ENCODE measurements around the gene NCOR2.

The NCOR2 gene

DNA sequence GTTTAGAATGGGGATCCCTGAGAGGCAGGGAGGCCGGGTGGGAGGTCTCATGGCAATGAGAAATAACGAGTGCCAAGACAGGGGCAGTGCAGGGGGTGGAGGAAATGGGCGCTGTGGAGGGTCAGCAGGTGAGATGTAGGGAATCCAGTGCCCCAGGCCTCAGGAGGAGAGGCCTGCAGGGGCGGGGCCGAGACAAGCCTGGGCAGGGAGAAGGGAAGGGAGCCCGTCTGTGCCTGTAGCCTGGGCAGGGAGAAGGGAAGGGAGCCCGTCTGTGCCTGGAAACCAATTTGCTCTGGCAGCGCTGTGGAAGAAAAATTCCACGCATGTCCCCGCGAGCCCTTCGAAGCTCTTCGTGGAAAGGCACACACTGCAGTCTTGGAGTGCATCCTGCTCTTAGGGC lies 10.6 kb upstream of the NCOR2 start:
- H3K36me3 ChIP-seq (replicated peaks), result no peaks in the 10 kb centered on the region
- H3K27me3 ChIP-seq (ENCODE audit: low read depth), result no peaks in the 10 kb centered on the region
- no peaks in the 10 kb centered on the region for H3K4me1 ChIP-seq
- DNase-seq (ENCODE audit: low spot score in 2 of 2), result no peak
- no peaks in the 10 kb centered on the region for H3K9me3 ChIP-seq
- in situ Hi-C loops (cut with MboI; ENCODE audit: low sequenced_read_pairs), result no loop called here
- H3K4me3 ChIP-seq, result no peak overlapping the region

DNA sequence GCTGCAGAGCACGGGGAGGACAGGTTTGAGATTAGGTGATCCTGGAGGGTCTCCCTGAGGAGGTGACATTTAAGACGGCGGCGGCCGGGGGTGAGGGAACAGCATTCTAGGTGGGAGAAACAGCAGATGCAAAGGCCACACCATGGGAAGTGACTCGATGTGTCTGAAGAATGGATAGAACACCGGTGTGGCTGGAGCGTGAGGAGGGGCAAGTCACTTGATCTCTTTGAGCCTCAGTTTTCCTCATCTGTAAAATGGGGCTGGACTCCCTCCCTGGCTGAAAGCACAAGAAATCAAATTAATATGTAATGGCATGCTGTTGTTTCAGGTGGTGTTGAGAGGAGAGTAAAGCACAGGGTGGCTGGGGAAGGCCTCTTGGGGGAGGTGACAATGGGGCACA lies 10.0 kb upstream of the NCOR2 start:
- H3K36me3 ChIP-seq (replicated peaks), result no peaks in the 10 kb centered on the region
- in situ Hi-C loops (cut with MboI; ENCODE audit: low sequenced_read_pairs), result no loop called here
- H3K9me3 ChIP-seq, result no peaks in the 10 kb centered on the region
- H3K4me1 ChIP-seq, result no peaks in the 10 kb centered on the region
- no peak overlapping the region for H3K4me3 ChIP-seq
- no peaks in the 10 kb centered on the region for H3K27me3 ChIP-seq (ENCODE audit: low read depth)
- DNase-seq (ENCODE audit: low spot score in 2 of 2), result no peak

DNA sequence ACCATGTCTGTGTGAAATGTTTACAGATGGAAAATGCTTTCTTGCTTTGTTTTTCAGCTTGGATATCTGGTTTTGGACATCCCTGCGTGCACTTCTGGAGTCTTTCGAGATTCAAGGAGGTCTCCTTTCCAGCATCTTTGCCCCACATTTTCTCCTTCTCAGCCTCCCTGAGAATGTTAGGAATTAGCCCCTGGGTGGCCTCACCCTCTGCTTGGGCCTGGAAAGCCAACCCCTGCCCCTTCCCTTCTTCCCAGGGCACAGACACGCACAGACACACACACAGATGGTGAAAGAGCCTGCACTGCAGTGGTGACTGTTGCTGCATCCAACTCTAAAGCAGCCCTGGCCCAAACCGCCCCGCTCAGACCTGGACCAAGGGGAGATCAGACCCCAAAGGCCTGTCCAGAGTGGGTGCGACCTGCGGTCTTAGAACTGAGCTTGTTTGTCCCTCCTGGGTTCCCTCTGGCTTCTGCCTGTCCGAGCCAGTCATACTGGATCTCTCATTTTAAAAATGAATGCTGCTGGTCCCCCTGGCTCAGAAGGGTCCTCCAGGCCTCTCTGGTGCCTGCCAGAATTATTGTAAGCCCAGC lies 8.7 kb upstream of the NCOR2 start:
- H3K4me1 ChIP-seq, result no peaks in the 10 kb centered on the region
- H3K9me3 ChIP-seq, result no peaks in the 10 kb centered on the region
- in situ Hi-C loops (cut with MboI; ENCODE audit: low sequenced_read_pairs), result no loop called here
- H3K36me3 ChIP-seq (replicated peaks), result no peaks in the 10 kb centered on the region
- no peak for DNase-seq (ENCODE audit: low spot score in 2 of 2)
- no peaks in the 10 kb centered on the region for H3K27me3 ChIP-seq (ENCODE audit: low read depth)
- H3K4me3 ChIP-seq, result no peak overlapping the region

DNA sequence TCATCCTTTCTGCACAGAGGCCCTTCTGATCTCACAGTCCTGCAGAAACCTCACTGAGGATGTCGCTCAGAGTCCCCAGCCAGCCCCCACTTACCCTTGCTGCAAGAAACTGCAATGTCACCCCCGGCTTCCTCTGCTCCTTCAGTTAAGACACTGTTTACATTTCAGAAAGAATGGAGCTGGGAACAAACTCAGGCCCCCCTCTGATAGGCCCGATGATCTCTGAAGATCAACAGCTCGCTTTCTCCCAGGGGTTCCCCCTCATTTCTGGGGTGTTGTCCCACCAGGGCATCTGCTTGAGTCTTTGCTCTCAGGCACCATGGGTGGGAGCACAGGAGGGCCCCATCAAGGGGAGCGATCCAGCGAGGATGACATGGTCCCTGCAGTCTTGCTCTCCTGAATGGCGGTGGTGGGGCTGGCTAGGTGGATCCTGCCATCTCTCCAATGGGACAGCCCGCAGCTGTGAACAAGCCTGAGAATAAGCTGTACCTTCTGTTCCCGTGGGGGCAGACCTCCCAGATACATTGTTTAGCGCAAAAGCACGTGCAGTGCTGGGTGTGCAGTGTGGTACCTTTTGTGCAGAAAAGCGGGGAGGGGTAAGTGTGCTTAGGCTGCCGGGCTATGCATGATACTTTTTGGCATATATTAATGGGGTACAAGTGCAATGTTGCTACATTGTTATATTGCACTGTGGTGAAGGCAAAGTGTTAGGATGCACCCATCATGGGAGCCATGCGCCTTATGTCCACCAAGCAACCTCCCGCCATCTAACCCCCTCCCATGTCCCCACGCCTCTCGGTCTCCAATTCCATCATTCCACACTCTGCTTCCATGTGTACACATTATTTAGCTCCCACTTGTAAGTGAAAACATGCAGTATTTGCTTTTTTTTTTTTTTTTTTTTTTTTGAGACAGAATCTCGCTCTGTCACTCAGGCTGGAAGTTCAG lies 6.7 kb upstream of the NCOR2 start:
- Histone ChIP-seq H3K4me1 (no peaks in the 10 kb centered on the region), H3K9me3 (no peaks in the 10 kb centered on the region), H3K27me3 (ENCODE audit: low read depth) (no peaks in the 10 kb centered on the region), H3K36me3 (replicated peaks) (no peaks in the 10 kb centered on the region), H3K4me3 (no peak overlapping the region)
- DNase-seq (ENCODE audit: low spot score in 2 of 2), result no peak
- in situ Hi-C loops (cut with MboI; ENCODE audit: low sequenced_read_pairs), result no loop called here

DNA sequence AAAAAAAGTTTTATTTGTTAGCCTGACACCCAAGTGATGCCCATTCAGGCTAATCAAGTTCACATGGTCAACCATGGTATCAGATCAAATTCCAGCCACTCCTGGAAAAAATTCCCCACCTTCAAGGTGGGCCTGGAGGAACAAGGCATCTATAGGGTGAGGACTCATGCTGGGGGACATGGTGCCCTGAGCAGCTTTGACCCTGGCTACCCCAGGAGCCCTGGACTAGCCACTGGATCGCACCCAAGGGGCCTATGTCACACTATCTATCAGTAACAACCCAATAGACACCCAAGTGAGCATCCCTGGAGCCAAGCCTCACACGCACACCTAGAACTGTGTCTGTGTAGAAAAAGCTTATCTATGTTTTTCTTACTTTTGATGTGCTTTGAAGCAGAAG lies 4.1 kb upstream of the NCOR2 start:
- DNase-seq (ENCODE audit: low spot score in 2 of 2), result no peak
- no peaks in the 10 kb centered on the region for H3K36me3 ChIP-seq (replicated peaks)
- no peaks in the 10 kb centered on the region for H3K9me3 ChIP-seq
- H3K27me3 ChIP-seq (ENCODE audit: low read depth), result no peaks in the 10 kb centered on the region
- in situ Hi-C loops (cut with MboI; ENCODE audit: low sequenced_read_pairs), result no loop called here
- H3K4me3 ChIP-seq, result no peak overlapping the region
- H3K4me1 ChIP-seq, result peaks cover 5% of the 10 kb centered on the region

DNA sequence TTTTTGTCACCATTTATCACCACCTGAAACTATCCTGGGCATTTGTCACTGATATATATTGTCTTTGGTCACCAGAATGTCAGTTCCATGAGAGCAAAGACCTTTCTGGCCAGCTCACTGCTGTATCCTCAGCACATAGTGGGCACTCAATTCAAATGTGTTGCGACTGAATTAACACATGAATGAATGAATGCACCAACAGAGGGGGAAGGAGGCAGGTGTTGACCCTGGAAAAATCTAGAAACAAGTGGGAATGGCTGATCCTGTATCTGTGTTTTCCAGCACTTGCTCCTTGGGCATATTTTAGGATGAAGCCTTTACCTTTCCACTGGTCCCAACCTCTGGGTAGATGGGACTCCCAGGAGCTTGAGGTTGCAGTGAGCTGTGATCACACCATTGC lies 3.4 kb upstream of the NCOR2 start:
- in situ Hi-C loops (cut with MboI; ENCODE audit: low sequenced_read_pairs), result no loop called here
- Histone ChIP-seq H3K36me3 (replicated peaks) (no peaks in the 10 kb centered on the region), H3K9me3 (no peaks in the 10 kb centered on the region), H3K4me1 (peaks cover 5% of the 10 kb centered on the region), H3K4me3 (no peak overlapping the region), H3K27me3 (ENCODE audit: low read depth) (no peaks in the 10 kb centered on the region)
- no peak for DNase-seq (ENCODE audit: low spot score in 2 of 2)

DNA sequence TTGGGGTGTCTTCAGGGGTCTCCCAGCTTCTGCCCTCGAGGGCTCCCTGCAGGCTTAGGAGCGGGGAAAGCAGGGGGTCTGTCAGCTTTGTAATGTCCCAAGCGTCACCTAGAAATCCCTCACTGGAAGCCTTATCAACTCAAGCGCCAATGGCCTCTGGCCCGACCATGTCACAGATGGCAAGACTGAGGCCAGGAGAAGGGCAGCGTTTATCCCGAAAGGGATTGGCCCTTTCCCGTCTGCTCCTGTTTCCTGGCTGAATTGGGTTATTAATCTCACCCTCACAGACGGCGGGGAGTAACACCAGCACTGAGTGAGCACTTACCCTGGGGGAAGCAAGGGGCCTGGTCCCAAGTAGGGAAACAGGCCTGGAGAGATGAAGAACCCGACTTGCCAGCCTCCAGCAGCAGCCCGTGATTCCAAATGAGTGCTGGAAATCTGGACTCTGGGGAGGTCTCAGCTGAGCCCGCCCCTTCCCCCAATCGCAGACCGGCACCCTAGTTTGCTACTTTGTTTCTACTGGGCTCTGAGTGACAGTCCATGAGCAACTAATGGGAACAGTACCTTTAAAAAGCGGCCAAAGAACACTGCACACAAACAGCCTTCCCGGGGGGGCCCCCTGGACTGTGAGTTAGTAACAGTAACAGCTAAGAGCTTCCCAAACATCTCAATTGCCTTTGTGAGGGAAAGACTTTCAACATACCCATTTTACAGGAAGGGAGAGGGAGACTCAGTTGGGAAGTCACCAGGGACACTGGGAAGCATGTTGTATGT lies 2.1 kb upstream of the NCOR2 start:
- peaks cover 8% of the 10 kb centered on the region for H3K4me1 ChIP-seq
- in situ Hi-C loops (cut with MboI; ENCODE audit: low sequenced_read_pairs), result no loop called here
- H3K4me3 ChIP-seq, result no peak overlapping the region
- H3K36me3 ChIP-seq (replicated peaks), result no peaks in the 10 kb centered on the region
- H3K27me3 ChIP-seq (ENCODE audit: low read depth), result no peaks in the 10 kb centered on the region
- no peaks in the 10 kb centered on the region for H3K9me3 ChIP-seq
- no peak for DNase-seq (ENCODE audit: low spot score in 2 of 2)

DNA sequence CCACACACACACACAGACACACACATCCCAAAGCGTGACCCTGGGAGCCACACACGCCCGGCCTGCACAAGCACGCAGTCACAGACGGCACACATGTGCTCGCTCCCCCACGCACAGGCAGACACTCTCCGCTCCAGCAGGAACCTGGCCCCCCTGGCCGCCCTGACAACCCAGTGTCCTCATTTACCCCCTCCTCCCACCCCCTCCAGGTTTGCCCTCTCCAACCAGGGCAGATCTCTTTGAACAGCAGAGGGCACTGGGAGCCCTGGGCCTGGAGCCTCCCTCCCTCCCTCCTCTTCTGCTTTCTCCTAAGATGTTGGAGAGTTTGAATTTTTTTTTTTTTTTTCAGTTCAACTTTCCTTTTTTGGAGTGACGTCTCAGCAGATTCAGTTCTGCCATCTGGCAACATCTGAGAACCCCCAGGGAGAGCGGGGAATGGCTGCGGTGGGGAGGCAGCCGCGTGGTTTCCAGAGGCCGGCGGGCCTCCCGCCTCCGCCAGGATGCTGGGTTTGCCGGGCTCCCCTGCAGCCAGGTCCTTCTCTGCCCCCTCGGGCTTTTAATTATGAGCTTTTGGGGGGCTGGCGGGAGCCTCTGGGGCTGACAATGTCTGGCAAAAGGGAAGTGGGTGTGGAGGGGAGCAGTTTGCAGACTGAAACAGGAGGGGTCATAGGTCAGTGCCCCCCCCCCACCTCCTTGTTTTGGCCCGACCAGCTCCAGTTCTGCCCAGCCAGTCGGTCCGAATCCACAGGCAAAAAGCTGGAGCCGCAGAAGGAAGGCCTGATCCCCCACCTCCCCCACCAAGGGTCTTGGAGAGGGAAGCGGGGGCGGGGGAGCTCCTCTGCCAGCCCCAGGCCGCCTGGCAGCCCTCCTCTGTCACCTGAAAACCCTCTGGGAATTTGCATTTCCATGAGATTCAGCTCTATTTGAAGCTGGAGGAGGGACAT lies 1.3 kb upstream of the NCOR2 start:
- Histone ChIP-seq H3K9me3 (no peaks in the 10 kb centered on the region), H3K4me3 (no peak overlapping the region), H3K36me3 (replicated peaks) (no peaks in the 10 kb centered on the region), H3K27me3 (ENCODE audit: low read depth) (no peaks in the 10 kb centered on the region), H3K4me1 (peaks cover 14% of the 10 kb centered on the region)
- DNase-seq (ENCODE audit: low spot score in 2 of 2), result peak; percentile 21 to 51
- in situ Hi-C loops (cut with MboI; ENCODE audit: low sequenced_read_pairs), result no loop called here

DNA sequence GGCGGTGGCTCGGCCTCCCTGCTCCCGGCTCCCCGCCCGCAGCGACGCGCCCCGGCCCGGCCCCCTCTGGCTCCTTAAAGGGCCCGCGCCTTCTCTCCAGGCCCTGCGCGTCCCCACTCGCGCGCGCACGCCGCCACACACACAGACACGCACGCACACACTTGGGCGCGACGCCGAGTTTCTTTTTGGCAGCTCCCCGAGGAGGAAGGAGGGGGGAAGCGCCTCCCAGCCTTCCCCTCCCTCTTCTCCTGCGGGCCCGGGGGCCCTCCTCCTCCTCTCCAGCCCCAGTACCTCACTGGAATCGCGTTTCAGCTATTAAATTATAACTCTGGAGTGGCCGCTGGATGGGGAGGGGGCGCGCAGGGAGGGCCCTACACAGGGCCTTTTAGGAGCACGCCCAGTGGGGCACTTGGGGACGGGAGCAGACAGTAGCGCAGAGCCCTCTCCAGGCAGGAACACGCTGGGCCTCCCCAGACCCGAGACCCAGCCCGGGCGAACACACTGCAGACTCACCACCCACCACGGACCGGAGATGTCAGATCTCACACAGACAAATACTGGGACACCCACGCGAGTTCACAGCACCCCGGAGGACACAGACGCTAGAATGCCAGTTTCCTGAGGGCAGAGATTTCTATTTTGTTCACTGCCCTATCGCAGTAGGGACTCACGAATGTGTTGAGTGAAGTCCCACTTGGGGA lies 411 bp upstream of the NCOR2 start:
- peaks cover 14% of the 10 kb centered on the region for H3K4me1 ChIP-seq
- H3K36me3 ChIP-seq (replicated peaks), result no peaks in the 10 kb centered on the region
- H3K27me3 ChIP-seq (ENCODE audit: low read depth), result no peaks in the 10 kb centered on the region
- H3K4me3 ChIP-seq, result peak overlapping the region; percentile 39
- peak; percentile 79 to 88 for DNase-seq (ENCODE audit: low spot score in 2 of 2)
- H3K9me3 ChIP-seq, result no peaks in the 10 kb centered on the region
- in situ Hi-C loops (cut with MboI; ENCODE audit: low sequenced_read_pairs), result no loop called here

DNA sequence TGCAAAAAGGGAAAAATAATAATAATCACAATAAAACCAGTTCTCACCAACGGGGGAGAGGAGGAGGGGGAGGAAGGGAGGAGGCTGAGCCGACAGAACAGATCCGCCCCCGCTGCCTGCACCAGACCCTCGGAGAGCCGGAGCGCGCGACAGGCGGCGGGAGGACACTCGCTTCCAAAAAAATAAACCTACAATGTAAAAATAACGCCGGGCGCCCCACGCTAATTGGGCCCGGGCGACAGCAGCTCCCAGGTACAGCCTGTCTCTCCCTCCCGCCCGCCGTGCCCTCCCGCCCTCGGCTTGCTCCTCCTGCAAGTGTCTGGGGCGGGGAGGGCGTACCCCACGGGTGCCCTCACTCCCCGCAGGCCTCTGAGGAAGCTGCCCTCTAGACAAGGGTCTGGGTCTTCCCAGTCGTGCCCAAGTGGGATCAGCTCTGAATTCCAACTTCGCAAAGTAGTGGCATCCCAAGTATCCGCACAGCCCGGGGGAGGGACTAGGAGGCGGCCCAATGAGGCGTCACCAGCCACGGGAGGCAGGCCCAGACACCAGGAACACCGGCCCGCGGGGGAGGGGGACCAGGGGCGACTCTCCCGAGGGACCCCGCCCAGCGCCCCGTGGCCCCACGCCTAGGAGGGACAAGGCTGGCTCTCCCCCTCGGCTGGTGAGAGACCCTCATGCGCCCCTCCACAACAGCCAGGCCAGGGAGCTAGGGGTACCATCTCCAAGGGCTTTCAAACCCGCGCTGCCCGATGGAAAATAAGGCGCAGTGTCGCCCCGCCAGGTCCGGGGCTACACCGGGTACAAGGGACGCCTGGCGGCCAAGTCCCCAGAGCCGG lies 1.0 kb downstream of the NCOR2 start:
- Histone ChIP-seq H3K4me3 (peak overlapping the region; percentile 91), H3K36me3 (replicated peaks) (no peaks in the 10 kb centered on the region), H3K4me1 (peaks cover 24% of the 10 kb centered on the region), H3K27me3 (ENCODE audit: low read depth) (no peaks in the 10 kb centered on the region), H3K9me3 (no peaks in the 10 kb centered on the region)
- peak; percentile 68 to 92 for DNase-seq (ENCODE audit: low spot score in 2 of 2)
- in situ Hi-C loops (cut with MboI; ENCODE audit: low sequenced_read_pairs), result no loop called here

DNA sequence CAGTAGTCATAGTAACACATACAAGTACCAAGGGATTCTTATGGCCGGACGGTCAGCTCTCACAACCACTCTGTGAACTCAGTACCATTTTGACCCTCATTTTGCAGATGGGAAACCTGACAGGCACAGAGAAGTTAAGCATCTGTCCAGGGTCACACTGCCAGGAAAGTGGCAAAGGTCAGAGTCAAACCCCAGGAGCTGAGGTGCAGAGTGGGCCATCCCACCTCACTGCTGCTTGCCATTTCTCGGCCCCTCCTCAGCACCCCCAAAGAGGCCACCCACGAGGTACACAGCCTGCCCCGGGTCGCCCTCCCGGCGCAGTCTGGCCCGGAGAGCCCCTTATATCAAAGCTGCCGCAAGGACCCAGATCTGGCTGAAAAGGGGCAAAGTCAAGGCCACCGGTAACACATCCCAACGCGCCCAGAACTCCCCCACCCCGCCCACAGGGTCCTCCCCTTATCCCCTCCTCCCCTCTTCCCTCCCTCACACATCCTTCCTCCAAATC lies 1.7 kb downstream of the NCOR2 start:
- in situ Hi-C loops (cut with MboI; ENCODE audit: low sequenced_read_pairs), result no loop called here
- no peaks in the 10 kb centered on the region for H3K27me3 ChIP-seq (ENCODE audit: low read depth)
- H3K4me1 ChIP-seq, result peaks cover 31% of the 10 kb centered on the region
- H3K9me3 ChIP-seq, result no peaks in the 10 kb centered on the region
- peak in 1 of 2 experiments; percentile 47 for DNase-seq (ENCODE audit: low spot score in 2 of 2)
- H3K36me3 ChIP-seq (replicated peaks), result no peaks in the 10 kb centered on the region
- peak overlapping the region; percentile 91 for H3K4me3 ChIP-seq

DNA sequence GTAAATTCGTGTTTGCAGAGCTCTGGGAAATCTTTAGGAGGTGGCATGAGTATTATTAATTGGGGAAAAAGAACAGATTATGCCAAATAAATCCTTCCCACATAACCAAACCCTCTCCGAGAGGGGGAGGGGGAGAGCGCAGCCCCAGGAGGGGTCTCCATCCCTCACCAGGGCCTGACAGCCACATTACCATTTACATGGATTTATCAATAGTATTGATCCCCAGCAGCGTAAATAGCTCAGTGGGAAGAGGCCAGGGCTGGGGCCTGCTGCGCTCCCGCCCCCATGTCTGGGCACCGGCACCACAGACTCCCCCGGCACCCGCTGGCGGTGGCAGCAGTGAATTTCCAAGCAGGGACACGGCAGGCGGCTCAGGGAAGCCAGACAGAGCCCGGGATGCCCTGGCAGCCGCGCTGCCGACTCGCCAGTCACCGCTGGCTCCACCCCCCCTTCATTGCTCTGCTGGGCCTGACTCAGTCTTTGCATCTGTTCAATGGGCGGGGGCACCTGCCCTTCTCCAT lies 2.4 kb downstream of the NCOR2 start:
- in situ Hi-C loops (cut with MboI; ENCODE audit: low sequenced_read_pairs), result no loop called here
- H3K4me3 ChIP-seq, result peak overlapping the region; percentile 91
- H3K4me1 ChIP-seq, result peaks cover 37% of the 10 kb centered on the region
- no peaks in the 10 kb centered on the region for H3K9me3 ChIP-seq
- DNase-seq (ENCODE audit: low spot score in 2 of 2), result no peak
- no peaks in the 10 kb centered on the region for H3K27me3 ChIP-seq (ENCODE audit: low read depth)
- no peaks in the 10 kb centered on the region for H3K36me3 ChIP-seq (replicated peaks)

Measured in HAP-1 (cell line).